ENCODE results near the gene ASIC1.
A peak's percentile ranks its signal among the peaks of the same experiment; 100 is the strongest.

ASIC1 gene

GRCh38 chr12:50120521-50120920, 63.1 kb downstream of the ASIC1 start:
- H3K4me3 ChIP-seq (ENCODE audit: low read length) = no peak overlapping the region
- TF ChIP-seq CTCF (IDR thresholded peaks at IDR 0.05; ENCODE audit: insufficient read depth, low read depth, low read length, missing control alignments) = no peak
- no peak for DNase-seq (ENCODE audit: low read depth)

GRCh38 chr12:50120953-50121352, 63.6 kb downstream of the ASIC1 start:
- no peak overlapping the region for H3K4me3 ChIP-seq (ENCODE audit: low read length)
- no peak for DNase-seq (ENCODE audit: low read depth)
- no peak for TF ChIP-seq CTCF (IDR thresholded peaks at IDR 0.05; ENCODE audit: insufficient read depth, low read depth, low read length, missing control alignments)

- DNase-seq (ENCODE audit: low read depth) = no peak
- H3K4me3 ChIP-seq (ENCODE audit: low read length) = no peak overlapping the region
- TF ChIP-seq CTCF (IDR thresholded peaks at IDR 0.05; ENCODE audit: insufficient read depth, low read depth, low read length, missing control alignments) = no peak
These were observed 64.2 kb downstream of the ASIC1 start for GRCh38 chr12:50121641-50122040.

- H3K4me3 ChIP-seq (ENCODE audit: low read length) = no peak overlapping the region
- DNase-seq (ENCODE audit: low read depth) = no peak
- TF ChIP-seq CTCF (IDR thresholded peaks at IDR 0.05; ENCODE audit: insufficient read depth, low read depth, low read length, missing control alignments) = no peak
These were observed 65.8 kb downstream of the ASIC1 start for GRCh38 chr12:50123203-50123602.

- H3K4me3 ChIP-seq (ENCODE audit: low read length) = no peak overlapping the region
- peak; percentile 54 for DNase-seq (ENCODE audit: low read depth)
- no peak for TF ChIP-seq CTCF (IDR thresholded peaks at IDR 0.05; ENCODE audit: insufficient read depth, low read depth, low read length, missing control alignments)
These were observed 70.2 kb downstream of the ASIC1 start for GRCh38 chr12:50127546-50127945.

GRCh38 chr12:50129290-50129689, 71.9 kb downstream of the ASIC1 start:
- H3K4me3 ChIP-seq (ENCODE audit: low read length) = no peak overlapping the region
- no peak for DNase-seq (ENCODE audit: low read depth)
- no peak for TF ChIP-seq CTCF (IDR thresholded peaks at IDR 0.05; ENCODE audit: insufficient read depth, low read depth, low read length, missing control alignments)

- no peak overlapping the region for H3K4me3 ChIP-seq (ENCODE audit: low read length)
- peak; percentile 65 for DNase-seq (ENCODE audit: low read depth)
- TF ChIP-seq CTCF (IDR thresholded peaks at IDR 0.05; ENCODE audit: insufficient read depth, low read depth, low read length, missing control alignments) = peak; percentile 61
These were observed 75.2 kb downstream of the ASIC1 start for GRCh38 chr12:50132505-50133135.

All from epithelial cell of esophagus (primary cell).